Vagina (tissue), 2 donors: Measurements from ENCODE around the gene SH3BP2.

Source experiments
- POLR2A ChIP-seq, 2 donors: fragments of 450-650 bp; IDR thresholded peaks; one replicate each; pipeline ENCODE4 v1.6.1; 2017; ENCODE audit warnings: antibody characterized with exemption in 2 of 2, mild to moderate bottlenecking in 2 of 2, moderate library complexity in 2 of 2
- TF ChIP-seq, protein P1 (sequence below), 3 experiments: fragments of 450-650 bp in 2 of 3; fragments of 200-600 bp in 1 of 3; sonication (generic) in 1 of 3; IDR thresholded peaks; one replicate each; pipeline ENCODE4 v1.5.1; 2017 to 2019; ENCODE audit warnings: antibody characterized with exemption in 3 of 3, mild to moderate bottlenecking in 2 of 3, moderate library complexity in 2 of 3

- TF ChIP-seq, protein P1, sequence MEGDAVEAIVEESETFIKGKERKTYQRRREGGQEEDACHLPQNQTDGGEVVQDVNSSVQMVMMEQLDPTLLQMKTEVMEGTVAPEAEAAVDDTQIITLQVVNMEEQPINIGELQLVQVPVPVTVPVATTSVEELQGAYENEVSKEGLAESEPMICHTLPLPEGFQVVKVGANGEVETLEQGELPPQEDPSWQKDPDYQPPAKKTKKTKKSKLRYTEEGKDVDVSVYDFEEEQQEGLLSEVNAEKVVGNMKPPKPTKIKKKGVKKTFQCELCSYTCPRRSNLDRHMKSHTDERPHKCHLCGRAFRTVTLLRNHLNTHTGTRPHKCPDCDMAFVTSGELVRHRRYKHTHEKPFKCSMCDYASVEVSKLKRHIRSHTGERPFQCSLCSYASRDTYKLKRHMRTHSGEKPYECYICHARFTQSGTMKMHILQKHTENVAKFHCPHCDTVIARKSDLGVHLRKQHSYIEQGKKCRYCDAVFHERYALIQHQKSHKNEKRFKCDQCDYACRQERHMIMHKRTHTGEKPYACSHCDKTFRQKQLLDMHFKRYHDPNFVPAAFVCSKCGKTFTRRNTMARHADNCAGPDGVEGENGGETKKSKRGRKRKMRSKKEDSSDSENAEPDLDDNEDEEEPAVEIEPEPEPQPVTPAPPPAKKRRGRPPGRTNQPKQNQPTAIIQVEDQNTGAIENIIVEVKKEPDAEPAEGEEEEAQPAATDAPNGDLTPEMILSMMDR (IDR thresholded peaks at IDR 0.05): no peak
- no peak for TF ChIP-seq POLR2A (IDR thresholded peaks at IDR 0.05)
Observed at GRCh38 chr4:2855584-2855983, 62.7 kb downstream of the SH3BP2 start.
